B cell (primary cell): ENCODE data around the gene CCDC18. TPM values are rescaled to one million over a fixed set of nuclear protein-coding genes. Genes with fewer than 3 reads are reported as not detected.

Experiments used
- ATAC-seq: fragments of 200-7000 bp; cut with Tn5 transposase; one replicate; pipeline ENCODE4 v1.10.0; 2021; ENCODE audit warnings: low read depth, mild to moderate bottlenecking, moderate number of reproducible peaks, moderate library complexity
- CTCF ChIA-PET: fragments of 350-600 bp; sonication (Branson Sonifier 250); formaldehyde crosslinking; loops from one replicate; lab custom pipeline; 2021; ENCODE audit warnings: antibody characterized with exemption, inconsistent platforms; lab: Charles Lee
- POLR2A ChIA-PET: fragments of 350-600 bp; sonication (Branson Sonifier 250); formaldehyde crosslinking; loops from one replicate; lab custom pipeline; 2021; ENCODE audit warnings: antibody characterized with exemption; lab: Charles Lee
- DNase-seq: peaks from one replicate; pipeline ENCODE4 v3.0.0; 2013
- H2AFZ ChIP-seq: 2 replicates; pipeline ENCODE4 v1.6.1; 2012; ENCODE audit warnings: mild to moderate bottlenecking, low read depth, low read length; ENCODE audit not compliant: insufficient read depth, poor library complexity, severe bottlenecking
- H3K27ac ChIP-seq, 2 donors: 1 replicate in 1 of 2; 2 replicates in 1 of 2; pipeline ENCODE4 v1.5.1; 2012 to 2013; ENCODE audit warnings: low read length in 2 of 2, mild to moderate bottlenecking in 2 of 2, moderate library complexity in 1 of 2
- H3K27me3 ChIP-seq, 4 experiments: fragments of 200-600 bp in 1 of 4; sonication (generic) in 1 of 4; replicated peaks in 1 of 4; 1 replicate in 2 of 4; 2 replicates in 2 of 4; pipeline versions ENCODE4 v1.6.1 to v1.7.0; 2013 to 2016; ENCODE audit warnings: low read length in 3 of 4, mild to moderate bottlenecking in 2 of 4, mixed read lengths in 1 of 4, moderate library complexity in 1 of 4; ENCODE audit not compliant: insufficient read depth in 4 of 4, control insufficient read depth in 3 of 4; ENCODE audit errors: control extremely low read depth in 1 of 4
- H3K36me3 ChIP-seq, 2 experiments: replicated peaks in 1 of 2; 1 replicate in 1 of 2; 2 replicates in 1 of 2; pipeline versions ENCODE4 v1.6.1 to v1.7.1; 2013; ENCODE audit warnings: low read length in 1 of 2; ENCODE audit not compliant: insufficient read depth in 2 of 2, control insufficient read depth in 1 of 2; ENCODE audit errors: control extremely low read depth in 1 of 2, extremely low read depth in 1 of 2
- H3K4me1 ChIP-seq, 2 donors: fragments of 200-600 bp in 1 of 2; sonication (generic) in 1 of 2; 1 replicate in 1 of 2; 2 replicates in 1 of 2; pipeline versions ENCODE4 v1.5.1 to v1.6.1; 2013 to 2017; ENCODE audit warnings: low read length in 2 of 2; ENCODE audit not compliant: control insufficient read depth in 2 of 2, insufficient read depth in 2 of 2
- H3K4me2 ChIP-seq: replicated peaks from 2 replicates; pipeline ENCODE3; 2012; ENCODE audit warnings: mild to moderate bottlenecking, low read depth, low read length; ENCODE audit not compliant: poor library complexity, severe bottlenecking
- H3K4me3 ChIP-seq, 5 experiments: fragments of 200-600 bp in 1 of 5; sonication (generic) in 1 of 5; 1 replicate in 3 of 5; 2 replicates in 2 of 5; pipeline versions ENCODE4 v1.5.1 to v1.7.0; 2011 to 2016; ENCODE audit warnings: low read length in 4 of 5, mild to moderate bottlenecking in 4 of 5, low read depth in 2 of 5, control low read depth in 1 of 5, moderate library complexity in 1 of 5; ENCODE audit not compliant: insufficient read depth in 1 of 5; ENCODE audit errors: control extremely low read depth in 1 of 5, extremely low read depth in 1 of 5
- H3K79me2 ChIP-seq: fragments of 200-600 bp; sonication (generic); one replicate; pipeline ENCODE4 v1.6.0; 2016; ENCODE audit warnings: low read length; ENCODE audit not compliant: control insufficient read depth, insufficient read depth
- H3K9ac ChIP-seq: fragments of 200-600 bp; sonication (generic); 2 replicates; pipeline ENCODE4 v1.6.1; 2017; ENCODE audit warnings: mild to moderate bottlenecking, low read length, moderate library complexity
- H3K9me3 ChIP-seq, 3 donors: one replicate each; pipeline versions ENCODE4 v1.6.1 to v1.7.1; 2013; ENCODE audit warnings: low read length in 2 of 3; ENCODE audit not compliant: control insufficient read depth in 2 of 3, insufficient read depth in 1 of 3; ENCODE audit errors: control extremely low read depth in 1 of 3
- H4K20me1 ChIP-seq: 2 replicates; pipeline ENCODE4 v1.6.0; 2012; ENCODE audit warnings: mild to moderate bottlenecking, low read length; ENCODE audit not compliant: insufficient read depth, control insufficient read depth, poor library complexity, severe bottlenecking
- H3K27ac Mint-ChIP-seq: one replicate; pipeline ENCODE4 v1.8.0; 2021; ENCODE audit warnings: mixed read lengths
- H3K27me3 Mint-ChIP-seq: one replicate; pipeline ENCODE4 v1.8.0; 2021; ENCODE audit warnings: mixed read lengths
- H3K4me1 Mint-ChIP-seq: one replicate; pipeline ENCODE4 v1.8.0; 2021; ENCODE audit warnings: mixed read lengths
- H3K4me3 Mint-ChIP-seq: one replicate; pipeline ENCODE4 v1.8.0; 2021; ENCODE audit warnings: mixed read lengths
- H3K9me3 Mint-ChIP-seq: one replicate; pipeline ENCODE4 v1.8.0; 2022; ENCODE audit warnings: mixed read lengths; ENCODE audit not compliant: insufficient read depth
- CTCF ChIP-seq: fragments of 200-600 bp; IDR thresholded peaks from one replicate; pipeline ENCODE4 v1.8.0; 2022; ENCODE audit warnings: antibody characterized with exemption, mild to moderate bottlenecking
- EZH2 ChIP-seq: IDR thresholded peaks from 2 replicates; pipeline ENCODE4 v1.6.1; 2012; ENCODE audit warnings: borderline replicate concordance, low read depth, mild to moderate bottlenecking, moderate library complexity, low read length; ENCODE audit not compliant: insufficient read depth, poor library complexity, severe bottlenecking
- WGBS: methylation state at CpG from one replicate; pipeline ENCODE4 v1.1.5; 2013; ENCODE audit warnings: missing lambda C conversion rate; ENCODE audit not compliant: insufficient coverage; 5-methylcytosine and 5-hydroxymethylcytosine counted together
- intact Hi-C: fragments of 100-400 bp; cut with micrococcal nuclease; formaldehyde crosslinking; loops from one replicate; pipeline ENCODE4 v1.10.0; 2022
- polyA plus RNA-seq: library from polyadenylated mRNA; depleted of rRNA; stranded (reverse); fragments of >200 nt; gene quantifications from 2 replicates; pipeline ENCODE4 v1.2.3, GENCODE V29; 2012
- total RNA-seq, 2 donors: library from RNA; stranded (reverse); fragments of 120-200 nt in 1 of 2; gene quantifications; 1 replicate in 1 of 2; 2 replicates in 1 of 2; pipeline versions ENCODE4 v1.2.3 to v1.2.4, GENCODE V29; 2013 to 2022

CCDC18 gene
- total and polyA plus RNA-seq, 2 donors (not counting 1 experiment from before 2014, with no cell fraction given) = 7.7 to 16.0 TPM

GRCh38 chr1:93207211-93207610 lies 26.7 kb downstream of the CCDC18 start:
- Mint-ChIP-seq H3K27ac (no peak overlapping the region), H3K4me3 (no peak overlapping the region), H3K27me3 (no peaks in the 10 kb centered on the region), H3K9me3 (no peaks in the 10 kb centered on the region), H3K4me1 (no peaks in the 10 kb centered on the region)
- ChIA-PET POLR2A (no interaction called here), CTCF (no interaction called here)
- intact Hi-C loops = no loop called here
- DNase-seq = no peak
- WGBS = 96% methylated on average over 3 of the region's 5 CpGs
- H3K4me2 ChIP-seq = no peak overlapping the region
- H3K27me3 ChIP-seq = no peaks in the 10 kb centered on the region
- no peaks in the 10 kb centered on the region for H3K79me2 ChIP-seq
- TF ChIP-seq EZH2 (no peak), CTCF (no peak)
- no peak overlapping the region for H2AFZ ChIP-seq
- no peak for ATAC-seq
- H3K4me1 ChIP-seq = no peaks in the 10 kb centered on the region
- H3K4me3 ChIP-seq = no peak overlapping the region
- no peak overlapping the region for H3K27ac ChIP-seq
- no peaks in the 10 kb centered on the region for H4K20me1 ChIP-seq
- no peaks in the 10 kb centered on the region for H3K9me3 ChIP-seq
- H3K9ac ChIP-seq = no peak overlapping the region
- H3K36me3 ChIP-seq = peaks cover 9 to 17% of the 10 kb centered on the region in 2 experiments

- H3K27ac Mint-ChIP-seq = no peak overlapping the region
- POLR2A ChIA-PET = no interaction called here
These were observed 34.8 kb downstream of the CCDC18 start for GRCh38 chr1:93215322-93215721.

More at GRCh38 chr1:93215322-93215721, 34.8 kb downstream of the CCDC18 start:
- H3K79me2 ChIP-seq = no peaks in the 10 kb centered on the region
- Mint-ChIP-seq H3K4me3 (no peak overlapping the region), H3K27me3 (no peaks in the 10 kb centered on the region), H3K4me1 (peaks cover 12% of the 10 kb centered on the region), H3K9me3 (no peaks in the 10 kb centered on the region)
- CTCF ChIA-PET = no interaction called here
- no peak overlapping the region for H3K9ac ChIP-seq
- 92% methylated on average over 2 of the region's 2 CpGs for WGBS
- no peak for ATAC-seq
- H3K4me1 ChIP-seq = peaks cover 4 to 13% of the 10 kb centered on the region in 2 donors
- peaks cover 7% of the 10 kb centered on the region in 2 experiments for H3K36me3 ChIP-seq
- H4K20me1 ChIP-seq = no peaks in the 10 kb centered on the region
- no peaks in the 10 kb centered on the region for H3K9me3 ChIP-seq
- H3K27me3 ChIP-seq = no peaks in the 10 kb centered on the region
- H3K4me3 ChIP-seq = no peak overlapping the region
- DNase-seq = no peak
- no peak overlapping the region for H3K4me2 ChIP-seq
- TF ChIP-seq CTCF (no peak), EZH2 (no peak)
- intact Hi-C loops = no loop called here
- H3K27ac ChIP-seq = no peak overlapping the region
- H2AFZ ChIP-seq = no peak overlapping the region
